ENCODE results near the gene PI4K2B.
"Not testable (repeated sequence)": the region's sequence is repeated elsewhere in the genome, so short reads cannot be mapped to it uniquely, and the experiment has no call there.

DNA sequence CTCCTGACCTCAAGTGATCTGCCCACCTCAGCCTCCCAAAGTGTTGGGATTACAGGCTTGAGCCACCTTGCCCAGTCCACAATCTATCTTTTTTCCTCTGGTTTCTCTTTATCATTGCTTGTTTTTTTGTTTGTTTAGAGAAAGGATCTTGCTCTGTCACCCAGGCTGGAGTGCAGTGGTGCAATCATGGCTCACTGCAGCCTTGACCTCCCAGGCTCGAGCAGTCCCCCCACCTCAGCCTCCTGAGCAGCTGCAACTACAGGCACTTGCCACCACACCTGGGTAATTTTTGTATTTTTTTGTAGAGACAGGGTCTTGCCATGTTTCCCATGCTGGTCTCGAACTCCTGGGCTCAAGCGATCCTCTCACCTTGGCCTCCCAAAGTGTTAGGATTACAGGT is 94.6 kb downstream of the PI4K2B start:
- TF ChIP-seq EZH2 (IDR thresholded peaks at IDR 0.05); POLR2AphosphoS5 (IDR thresholded peaks at IDR 0.05; ENCODE audit: borderline replicate concordance, low read depth, low read length): not testable (repeated sequence)

All from SK-N-MC (cell line).